ENCODE measurements around the gene TTYH3.
"Not testable (repeated sequence)": the region's sequence is repeated elsewhere in the genome, so short reads cannot be mapped to it uniquely, and the experiment has no call there.

TTYH3 gene, protein sequence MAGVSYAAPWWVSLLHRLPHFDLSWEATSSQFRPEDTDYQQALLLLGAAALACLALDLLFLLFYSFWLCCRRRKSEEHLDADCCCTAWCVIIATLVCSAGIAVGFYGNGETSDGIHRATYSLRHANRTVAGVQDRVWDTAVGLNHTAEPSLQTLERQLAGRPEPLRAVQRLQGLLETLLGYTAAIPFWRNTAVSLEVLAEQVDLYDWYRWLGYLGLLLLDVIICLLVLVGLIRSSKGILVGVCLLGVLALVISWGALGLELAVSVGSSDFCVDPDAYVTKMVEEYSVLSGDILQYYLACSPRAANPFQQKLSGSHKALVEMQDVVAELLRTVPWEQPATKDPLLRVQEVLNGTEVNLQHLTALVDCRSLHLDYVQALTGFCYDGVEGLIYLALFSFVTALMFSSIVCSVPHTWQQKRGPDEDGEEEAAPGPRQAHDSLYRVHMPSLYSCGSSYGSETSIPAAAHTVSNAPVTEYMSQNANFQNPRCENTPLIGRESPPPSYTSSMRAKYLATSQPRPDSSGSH

DNA sequence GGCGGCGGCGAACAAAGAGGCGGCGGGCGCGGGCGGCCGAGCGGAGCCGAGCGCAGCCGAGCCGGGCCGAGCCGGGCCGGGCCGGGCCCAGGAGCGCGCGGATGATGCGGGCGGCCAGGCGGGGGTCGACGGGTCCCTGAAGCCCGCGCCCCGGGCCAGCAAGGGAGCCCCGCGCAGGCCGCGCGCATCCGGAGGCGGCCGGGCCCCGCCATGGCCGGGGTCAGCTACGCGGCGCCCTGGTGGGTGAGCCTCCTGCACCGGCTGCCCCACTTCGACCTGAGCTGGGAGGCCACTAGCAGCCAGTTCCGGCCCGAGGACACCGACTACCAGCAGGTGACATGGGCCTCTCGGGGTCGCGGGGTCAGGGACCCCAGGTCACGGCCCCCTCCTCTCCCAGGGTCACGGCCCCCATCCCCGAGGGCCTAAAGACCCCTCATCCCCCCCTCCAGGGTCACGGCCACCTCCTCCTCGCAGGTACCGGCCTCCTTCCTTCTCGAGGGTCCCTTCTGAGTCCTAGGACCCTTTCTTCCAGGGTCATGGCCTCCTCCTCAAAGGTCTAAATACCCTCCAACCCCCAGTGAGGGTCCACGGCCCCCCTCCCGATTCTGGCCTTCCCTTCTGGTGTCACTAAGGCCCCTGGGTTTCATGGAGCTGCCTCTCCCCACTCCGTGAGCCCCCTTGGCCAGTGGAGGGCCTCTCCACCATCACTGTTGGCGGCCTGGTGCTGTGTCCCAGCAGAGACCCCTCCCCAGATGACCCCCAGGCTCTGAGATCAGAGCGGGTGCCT lies at the start of gene TTYH3:
Gene TTYH3 (plus strand): TSS at position 41 of the 787 bp plus-strand sequence. CDS start 170 bp downstream, at position 211.
- DNase-seq: no peak

DNA sequence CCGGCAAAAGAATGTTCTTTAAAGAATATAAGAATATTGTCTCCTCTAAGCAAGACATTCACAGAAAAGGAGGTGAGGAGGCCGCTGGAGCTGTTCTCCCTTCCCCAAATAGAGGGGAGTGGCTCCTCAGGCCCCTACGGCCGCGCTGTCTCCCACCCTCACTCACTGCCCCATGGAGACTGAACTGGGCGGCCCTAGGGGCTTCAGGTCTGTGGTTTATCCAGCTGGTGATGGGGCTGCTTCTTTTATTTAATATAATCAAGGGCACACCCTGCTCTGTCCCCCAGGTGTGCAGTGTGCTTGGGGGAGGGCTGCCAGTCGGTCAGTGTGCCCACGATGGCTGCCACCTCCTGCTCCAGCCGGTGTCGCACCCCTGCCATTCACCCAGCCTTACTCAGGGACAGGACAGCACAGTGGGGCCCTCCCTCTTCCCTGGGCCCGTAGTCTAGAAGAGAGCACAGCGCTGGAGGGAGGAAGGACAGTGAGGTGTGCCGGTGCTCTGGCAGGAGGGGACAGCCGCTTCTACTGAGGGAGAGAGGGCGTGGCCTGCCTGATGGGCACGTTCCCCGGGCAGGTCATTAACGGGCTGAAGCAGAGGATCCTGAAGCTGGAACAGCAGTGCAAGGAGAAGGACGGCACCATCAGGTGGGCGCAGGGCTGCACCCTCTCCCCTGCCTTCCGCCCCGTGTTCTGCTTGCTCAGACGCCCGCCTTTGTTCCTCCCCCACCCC lies 49.6 kb upstream of the TTYH3 start:
- no peak for DNase-seq

DNA sequence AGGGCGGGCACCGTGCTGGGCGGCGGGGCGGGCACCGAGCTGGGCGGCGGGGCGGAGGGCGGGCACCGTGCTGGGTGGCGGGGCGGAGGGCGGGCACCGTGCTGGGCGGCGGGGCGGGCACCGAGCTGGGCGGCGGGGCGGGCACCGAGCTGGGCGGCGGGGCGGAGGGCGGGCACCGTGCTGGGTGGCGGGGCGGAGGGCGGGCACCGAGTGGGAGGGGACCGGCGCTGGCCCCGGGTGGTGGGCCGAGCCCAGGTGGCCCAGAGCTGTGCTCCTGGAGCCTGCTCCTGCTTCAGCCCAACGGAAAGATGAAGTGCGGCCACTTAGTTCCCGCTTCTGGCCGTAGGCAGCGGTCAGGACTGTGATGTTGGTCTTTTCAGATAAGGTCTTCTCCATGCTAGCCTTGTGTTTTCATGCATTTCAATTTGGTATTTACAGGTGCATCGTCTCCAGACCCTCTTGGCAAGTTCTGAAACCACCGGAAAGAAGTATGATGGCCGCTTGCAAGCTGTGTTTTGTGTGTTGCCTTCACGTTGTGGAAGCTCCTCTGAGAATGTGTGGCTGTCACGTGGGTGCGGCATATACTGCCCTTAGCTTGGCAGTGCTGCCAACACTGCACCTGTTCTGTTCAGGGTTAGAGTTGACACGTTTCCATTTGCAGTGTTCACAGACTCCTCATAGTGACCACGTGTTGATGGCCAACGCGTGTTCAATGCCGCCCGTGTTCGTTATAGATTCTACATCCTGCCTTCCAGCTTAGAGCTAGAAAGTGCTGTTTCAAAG lies 47.8 kb upstream of the TTYH3 start:
- DNase-seq: no peak

GRCh38 chr7:2585446-2585845 lies 46.3 kb upstream of the TTYH3 start:
- no peak for DNase-seq

- DNase-seq: no peak
Measured at GRCh38 chr7:2586326-2587020, 45.3 kb upstream of the TTYH3 start.

DNA sequence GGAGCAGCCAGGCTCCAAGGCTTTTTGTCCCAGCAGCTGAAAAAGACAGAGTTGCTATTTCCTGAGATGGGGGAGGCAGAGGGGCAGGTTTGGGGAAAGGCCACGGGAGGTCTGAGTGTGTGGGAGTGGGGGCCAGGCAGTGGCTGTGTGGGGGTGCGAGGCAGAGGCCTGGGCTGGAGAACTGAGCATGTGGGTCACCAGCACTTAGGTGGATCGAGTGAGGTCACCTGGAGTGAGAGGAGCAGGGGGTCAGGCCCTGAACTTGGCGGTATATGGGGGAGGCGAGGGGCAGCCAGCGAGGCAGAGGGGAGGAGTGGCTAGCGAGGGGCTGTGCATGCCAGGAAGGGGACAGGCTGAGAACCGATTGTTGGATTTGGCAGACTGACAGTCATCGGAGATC lies 44.7 kb upstream of the TTYH3 start:
- no peak for DNase-seq

GRCh38 chr7:2587778-2588177 lies 44.0 kb upstream of the TTYH3 start:
- DNase-seq: no peak

GRCh38 chr7:2589341-2589740 lies 42.4 kb upstream of the TTYH3 start:
- no peak for DNase-seq

DNA sequence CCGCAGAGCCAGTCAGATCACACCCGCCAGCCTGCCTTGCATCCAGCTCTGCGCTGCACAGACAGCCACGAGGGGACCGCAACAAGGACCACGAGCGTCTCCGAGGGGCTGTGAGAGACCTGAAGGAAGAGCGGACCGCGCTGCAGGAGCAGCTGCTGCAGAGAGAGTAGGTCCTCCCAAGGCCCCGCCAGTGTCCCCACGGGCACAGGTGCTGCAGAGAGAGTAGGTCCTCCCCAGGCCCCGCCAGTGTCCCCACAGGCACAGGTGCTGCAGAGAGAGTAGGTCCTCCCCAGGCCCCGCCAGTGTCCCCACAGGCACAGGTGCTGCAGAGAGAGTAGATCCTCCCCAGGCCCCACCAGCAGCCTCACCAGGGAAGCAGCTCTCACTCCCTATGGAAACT lies 41.8 kb upstream of the TTYH3 start:
- DNase-seq: not testable (repeated sequence)

DNA sequence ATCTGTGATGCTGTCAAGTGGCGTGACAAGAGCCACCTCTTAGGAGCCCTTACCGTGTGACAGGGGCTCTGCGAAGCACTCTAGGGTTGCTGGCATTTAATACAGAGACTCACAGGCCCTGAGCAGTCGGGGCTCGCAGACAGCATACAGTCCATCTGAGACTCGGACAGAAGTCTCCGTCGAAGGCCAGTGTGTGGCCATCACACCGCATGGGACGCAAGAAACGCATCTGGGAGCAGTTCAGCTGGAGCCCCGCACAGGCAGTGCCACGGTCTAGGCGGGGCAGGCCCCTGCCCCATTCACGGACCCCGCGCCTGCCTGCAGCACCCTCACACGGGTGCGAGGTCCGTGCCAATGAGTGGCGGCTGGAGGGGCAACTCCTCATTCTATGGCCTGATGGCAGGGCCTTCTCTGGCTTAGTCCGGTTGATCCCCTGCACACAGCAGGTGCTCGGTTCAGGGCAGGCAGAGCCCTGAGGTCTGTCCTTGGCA lies 39.4 kb upstream of the TTYH3 start:
- DNase-seq: no peak

- DNase-seq: no peak
Measured at GRCh38 chr7:2593036-2593727, 38.6 kb upstream of the TTYH3 start.

DNA sequence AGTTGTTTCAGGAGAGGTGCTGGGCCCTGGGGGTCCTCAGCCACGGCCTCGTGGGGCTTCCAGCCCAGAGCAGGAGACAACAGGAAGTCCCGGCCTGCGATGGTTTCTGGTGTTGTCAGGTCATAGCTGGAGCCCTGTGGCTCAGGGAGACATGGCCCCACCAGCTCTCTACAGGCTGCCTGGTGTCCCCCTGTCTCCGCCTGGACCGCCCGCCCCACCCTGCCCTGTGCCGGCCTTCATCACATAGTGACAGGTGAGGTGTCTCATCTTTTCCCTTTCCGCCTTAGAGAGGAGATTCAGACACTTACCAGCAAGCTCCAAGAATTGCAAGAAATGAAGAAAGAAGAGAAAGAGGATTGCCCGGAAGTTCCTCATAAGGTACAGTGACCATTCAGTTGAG lies 37.2 kb upstream of the TTYH3 start:
- no peak for DNase-seq

- DNase-seq: no peak
Measured at GRCh38 chr7:2595258-2595860, 36.4 kb upstream of the TTYH3 start.

DNA sequence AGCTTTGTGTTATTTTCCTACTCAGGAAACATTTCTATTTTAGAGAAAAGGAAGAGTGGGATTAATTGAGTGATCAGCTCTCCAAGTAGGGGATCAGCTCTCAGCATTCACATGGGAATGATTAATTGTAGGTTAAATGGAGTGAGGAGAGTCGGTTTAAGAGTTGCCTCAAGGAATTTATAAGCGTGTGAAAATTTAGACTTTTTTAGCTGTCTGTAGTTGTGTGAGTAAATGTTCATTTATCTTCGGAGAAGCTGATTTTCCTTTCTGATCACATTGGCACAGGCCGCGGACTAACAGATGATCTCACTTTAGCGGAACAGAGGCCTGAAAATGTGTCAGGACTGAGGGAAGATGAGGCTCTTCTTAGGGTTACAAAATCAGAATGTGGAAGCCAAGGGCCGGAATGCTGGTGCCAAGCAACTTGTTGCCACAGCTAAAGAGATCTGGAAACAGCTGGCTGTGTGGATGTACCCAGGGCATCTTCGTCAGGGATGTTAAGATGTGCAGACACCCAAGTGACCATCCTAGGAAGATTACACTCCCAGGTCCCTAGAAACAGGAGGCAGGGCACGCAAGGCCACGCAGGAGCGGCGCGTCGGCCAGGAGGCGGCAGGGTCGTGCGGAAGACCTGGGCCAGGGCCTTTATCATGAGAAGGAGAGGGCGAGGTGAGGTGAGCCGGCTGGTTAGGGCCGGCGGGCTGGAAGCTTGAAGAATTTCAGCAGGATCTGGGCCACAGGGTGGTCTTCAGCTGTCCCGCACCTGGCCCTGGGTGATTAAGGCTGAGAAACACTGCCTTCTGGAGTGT lies 35.1 kb upstream of the TTYH3 start:
- no peak for DNase-seq

DNA sequence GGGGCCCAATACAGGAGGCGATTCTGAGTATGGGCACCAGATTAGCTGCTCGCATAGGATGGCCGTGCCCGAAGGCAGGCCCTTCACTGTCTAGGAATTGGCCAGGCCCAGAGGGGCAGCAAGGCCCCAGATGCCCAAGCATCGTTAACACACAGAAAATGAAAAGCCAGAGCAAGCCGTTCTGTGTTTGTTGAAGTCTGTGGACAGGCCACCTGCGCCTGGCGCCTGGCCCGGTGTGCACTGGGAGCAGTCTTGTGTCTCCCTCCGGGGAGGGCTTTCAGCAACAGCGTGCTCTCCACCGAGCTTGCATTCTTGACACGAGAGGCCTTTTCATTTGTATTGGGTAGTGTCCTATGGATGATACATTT lies 34.5 kb upstream of the TTYH3 start:
- DNase-seq: peak; percentile 33

DNA sequence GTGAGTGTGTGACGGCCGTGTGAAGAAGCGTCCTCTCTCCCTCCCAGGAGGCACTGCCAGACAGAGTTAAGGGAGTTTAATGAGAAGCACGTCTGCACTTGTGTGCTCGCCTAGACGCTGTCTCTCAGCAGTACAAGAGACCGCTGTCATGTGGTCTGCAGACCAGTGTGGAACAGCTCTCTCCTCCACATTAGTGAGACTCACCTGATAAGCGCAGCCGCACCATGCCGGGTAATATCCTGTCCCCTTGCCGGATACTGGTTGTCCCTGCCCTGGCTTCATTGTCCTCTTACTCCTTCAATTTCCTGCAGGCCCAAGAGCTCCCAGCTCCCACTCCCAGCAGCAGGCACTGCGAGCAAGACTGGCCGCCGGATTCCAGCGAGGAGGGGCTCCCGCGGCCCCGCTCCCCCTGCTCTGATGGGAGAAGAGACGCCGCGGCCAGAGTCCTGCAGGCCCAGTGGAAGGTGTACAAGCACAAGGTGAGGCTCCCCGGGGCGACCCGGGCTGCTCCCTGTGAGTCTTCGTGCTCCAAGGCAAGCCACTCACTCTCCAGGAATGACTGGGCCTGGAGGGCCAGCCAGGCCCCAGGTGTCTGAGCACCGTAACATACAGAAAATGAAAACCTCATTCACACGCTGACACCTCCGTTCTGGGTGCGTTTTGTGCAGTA lies 33.5 kb upstream of the TTYH3 start:
- DNase-seq: no peak

DNA sequence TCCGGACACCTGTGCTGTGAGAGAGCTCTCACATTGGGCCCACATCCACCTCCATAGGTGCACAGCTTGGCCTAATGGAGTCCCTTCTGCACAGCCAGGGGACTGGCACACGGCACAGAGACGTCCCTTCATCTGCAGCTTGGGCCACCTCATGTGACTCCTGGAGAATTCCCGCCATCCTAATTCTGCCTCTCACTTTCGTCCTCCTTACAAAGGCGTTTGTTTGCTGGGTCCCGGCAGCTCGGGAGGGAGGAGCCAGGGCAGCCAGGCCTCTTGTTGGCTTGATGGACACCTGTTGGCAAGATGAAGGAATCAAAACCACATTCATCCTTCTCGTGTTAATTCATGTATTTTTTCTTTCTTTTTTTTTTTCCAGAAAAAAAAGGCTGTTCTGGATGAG lies 30.7 kb upstream of the TTYH3 start:
- DNase-seq: no peak

DNA sequence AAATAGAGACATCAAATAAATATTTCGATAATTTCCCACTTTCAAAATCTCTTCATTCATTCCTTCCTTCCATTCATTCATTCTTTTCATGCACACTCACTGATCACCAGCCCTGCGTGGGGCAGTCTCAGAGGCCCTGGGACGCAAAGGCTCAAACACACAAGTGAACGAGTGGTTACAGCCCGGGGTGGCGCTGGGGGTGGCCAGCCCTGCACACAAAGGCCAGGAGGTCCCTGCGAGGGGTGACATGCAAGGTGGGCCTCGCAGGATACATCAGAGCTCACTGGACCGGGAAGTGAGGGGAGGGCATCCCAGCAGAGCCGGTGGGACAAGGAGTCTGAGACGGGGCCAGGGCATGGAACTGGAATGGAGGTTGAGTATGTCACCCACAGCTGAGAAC lies 29.9 kb upstream of the TTYH3 start:
- no peak for DNase-seq

DNA sequence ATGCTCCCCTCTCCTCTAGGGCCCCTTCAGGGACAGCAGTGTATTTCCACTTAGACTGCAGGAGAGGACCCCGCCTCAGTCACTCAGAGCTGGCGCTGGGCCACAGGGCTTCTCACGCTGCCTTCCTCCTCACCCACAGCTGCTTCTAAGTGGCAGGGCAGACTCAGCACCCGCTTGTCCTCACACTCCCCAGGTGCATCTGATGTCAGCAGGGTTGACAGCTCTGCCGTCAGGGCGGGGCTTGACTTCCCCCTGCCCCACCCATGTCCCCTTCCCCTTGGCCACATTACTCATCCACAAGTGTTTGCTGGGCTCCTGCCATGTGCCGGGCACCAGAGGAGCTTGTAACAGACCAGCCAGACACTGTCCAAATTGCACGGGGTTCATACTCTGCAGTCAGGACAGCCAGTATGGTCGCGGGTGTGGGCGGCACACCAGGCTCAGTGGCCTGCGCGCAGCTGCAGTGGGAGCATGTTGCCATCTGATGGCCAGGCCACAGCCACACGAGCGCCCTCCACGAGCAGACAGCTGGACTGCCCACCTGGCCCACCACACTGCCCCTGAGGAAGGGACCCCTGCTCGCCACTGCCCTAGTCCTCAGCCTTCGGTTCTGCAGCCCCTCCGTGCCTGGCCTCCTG lies 29.3 kb upstream of the TTYH3 start:
- DNase-seq: peak; percentile 43
